ENCODE data around the gene SOWAHA. TPM values are rescaled to one million over a fixed set of nuclear protein-coding genes. Genes with fewer than 3 reads are reported as not detected.

Gene SOWAHA
- total and polyA plus RNA-seq, 2 of the 8 experiments (the other 6 are each of a cell fraction or from before 2014, with no cell fraction given): 0.09 to 0.11 TPM

DNA sequence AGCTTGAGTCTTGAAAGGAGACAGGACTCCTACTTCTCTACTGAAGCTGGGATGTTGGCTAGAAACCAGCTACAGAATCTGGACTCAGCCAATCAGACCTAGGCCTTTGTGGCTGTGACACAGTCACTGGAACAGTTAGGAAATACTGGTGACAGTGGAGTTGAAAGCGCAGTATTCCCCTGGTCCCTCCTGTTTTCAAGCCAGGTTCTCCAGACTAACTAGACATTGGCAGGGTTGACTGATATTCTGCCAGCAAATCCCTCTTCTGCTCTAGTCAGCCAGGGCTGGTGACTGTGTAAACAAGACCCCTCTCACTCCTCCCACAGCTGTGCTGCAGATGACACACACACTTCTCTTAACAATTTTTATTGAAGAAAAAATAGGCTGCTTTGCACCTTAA lies 8.7 kb downstream of the SOWAHA start:
- H3K27ac ChIP-seq (ENCODE audit: low read depth, low read length): no peak overlapping the region
- no peak overlapping the region for H2BK120ac ChIP-seq (replicated peaks; ENCODE audit: low read depth, low read length)
- no peak for DNase-seq (ENCODE audit: low read depth in 1 of 2, low spot score in 2 of 2)
- TF ChIP-seq TCF12 (IDR thresholded peaks at IDR 0.05; ENCODE audit: low read depth, low read length) (no peak), SRF (IDR thresholded peaks at IDR 0.05; ENCODE audit: low read depth, low read length) (no peak), TAF7 (optimal IDR thresholded peaks at IDR 0.05; ENCODE audit: borderline replicate concordance, low read depth, low read length) (no peak), POLR2A (IDR thresholded peaks at IDR 0.05; ENCODE audit: control extremely low read depth in 1 of 2, low read depth in 2 of 2, low read length in 2 of 2) (no peak), SP1 (IDR thresholded peaks at IDR 0.05; ENCODE audit: low read depth, low read length) (no peak), SIX5 (IDR thresholded peaks at IDR 0.05; ENCODE audit: low read depth, low read length) (no peak), GABPA (IDR thresholded peaks at IDR 0.05; ENCODE audit: borderline replicate concordance, insufficient read depth, low read length) (no peak), SIN3A (conservative IDR thresholded peaks at IDR 0.05 in 1 of 2, IDR thresholded peaks at IDR 0.05 in 1 of 2; ENCODE audit: low read depth in 1 of 2, low read length in 2 of 2) (no peak), NRF1 (IDR thresholded peaks at IDR 0.05; ENCODE audit: low read depth, low read length) (no peak), CREB1 (IDR thresholded peaks at IDR 0.05) (no peak), KDM5A (IDR thresholded peaks at IDR 0.05; ENCODE audit: low read length) (no peak), RNF2 (IDR thresholded peaks at IDR 0.05; ENCODE audit: borderline replicate concordance, low read depth, low read length, missing control alignments, poor library complexity, severe bottlenecking) (no peak), CBX8 (IDR thresholded peaks at IDR 0.05; ENCODE audit: borderline replicate concordance, low read depth, low read length) (no peak), CBX5 (IDR thresholded peaks at IDR 0.05; ENCODE audit: low read depth, low read length) (no peak)

More for the DNA sequence above, 8.7 kb downstream of the SOWAHA start:
- H4K91ac ChIP-seq (replicated peaks; ENCODE audit: insufficient read length, low read length): no peak overlapping the region
- no peak overlapping the region for H2AK5ac ChIP-seq (ENCODE audit: low read depth, low read length)
- H3K14ac ChIP-seq (ENCODE audit: insufficient read length): no peak overlapping the region
- no peak overlapping the region for H4K5ac ChIP-seq (ENCODE audit: insufficient read length, low read depth, low read length)
- no peak overlapping the region for H3K9ac ChIP-seq (replicated peaks in 1 of 4; ENCODE audit: extremely low read depth in 1 of 4, low read depth in 3 of 4, low read length in 3 of 4)
- no peaks in the 10 kb centered on the region for H3K79me2 ChIP-seq (ENCODE audit: control insufficient read depth in 1 of 2, insufficient read depth in 2 of 2, low read length in 2 of 2)
- H3K4me2 ChIP-seq (ENCODE audit: insufficient read depth in 1 of 2, low read depth in 2 of 2, low read length in 2 of 2): no peak overlapping the region
- no peak overlapping the region for H2BK12ac ChIP-seq (ENCODE audit: low read depth, low read length)
- H3K23ac ChIP-seq (ENCODE audit: insufficient read length): no peak overlapping the region
- no peak overlapping the region for H2BK5ac ChIP-seq (ENCODE audit: low read depth, low read length)
- no peak for FAIRE-seq
- H2BK15ac ChIP-seq (ENCODE audit: low read length): 0 out of 2 replicates have a peak overlapping the region, but pooled peaks have one; percentile 92
- H3K4me3 ChIP-seq (ENCODE audit: extremely low read depth in 1 of 4, insufficient read depth in 2 of 4, low read depth in 3 of 4, low read length in 4 of 4): no peak overlapping the region
- ChIA-PET CTCF (ENCODE audit: partially characterized antibody) (interaction anchor here (0.5 to 25.6 kb wide), 12 partner anchors 8 to 295 kb away, joined by 3 to 465 read pairs (median 14); partner anchors contain the start of genes CCNI2, GDF9, LEAP2 and SEPTIN8), POLR2A (ENCODE audit: partially characterized antibody) (interaction anchor here (0.8 to 1.6 kb wide), 4 partner anchors 7 to 61 kb away, joined by 3 to 4 read pairs (median 4); no protein-coding TSS in a partner anchor)
- H3K9me3 ChIP-seq (ENCODE audit: insufficient read depth in 2 of 2, low read depth in 1 of 2, low read length in 1 of 2): no peaks in the 10 kb centered on the region
- no peak overlapping the region for H2BK20ac ChIP-seq (ENCODE audit: low read length)
- no peak overlapping the region for H3K56ac ChIP-seq (replicated peaks; ENCODE audit: insufficient read length, low read depth, low read length)
- 80% methylated on average over 1 of the region's 1 CpG; no CpG with 5 or more reads in 1 of the 2 experiments for WGBS, 2 experiments (ENCODE audit: extremely low coverage in 1 of 2, insufficient coverage in 1 of 2, insufficient read length in 1 of 2, insufficient replicate concordance in 2 of 2, low coverage in 1 of 2, low lambda C conversion rate in 2 of 2, missing lambda C conversion rate in 1 of 2)
- H3K4ac ChIP-seq (replicated peaks; ENCODE audit: insufficient read length, low read depth, low read length): no peak overlapping the region
- H4K8ac ChIP-seq (ENCODE audit: extremely low read depth, insufficient read depth, low read length): no peak overlapping the region
- H3K79me1 ChIP-seq (ENCODE audit: low read depth, low read length): no peaks in the 10 kb centered on the region
- H3K4me1 ChIP-seq (replicated peaks in 1 of 4; ENCODE audit: control insufficient read depth in 3 of 4, insufficient read depth in 4 of 4, low read length in 3 of 4): peaks cover 0 to 18% (median 17%) of the 10 kb centered on the region in 4 experiments; a peak in 6 of 7 replicates
- H3K36me3 ChIP-seq (ENCODE audit: control insufficient read depth in 2 of 4, insufficient read depth in 4 of 4, low read length in 3 of 4): no peaks in the 10 kb centered on the region
- no peak overlapping the region for H3K18ac ChIP-seq (ENCODE audit: extremely low read depth, low read length)
- H2AFZ ChIP-seq (ENCODE audit: low read length): no peak overlapping the region
- H4K20me1 ChIP-seq (replicated peaks in 1 of 2; ENCODE audit: control insufficient read depth in 1 of 2, insufficient read depth in 2 of 2, low read length in 2 of 2): no peaks in the 10 kb centered on the region
- H3K23me2 ChIP-seq (ENCODE audit: low read depth, low read length): peaks cover 10% of the 10 kb centered on the region; the same call in 1 of the 2 replicates
- H3K27me3 ChIP-seq (replicated peaks in 1 of 4; ENCODE audit: control insufficient read depth in 3 of 4, extremely low read depth in 1 of 4, insufficient read depth in 3 of 4, low read length in 3 of 4): peaks cover 9 to 40% (median 31%) of the 10 kb centered on the region in 4 experiments
